HEK293 (cell line): ENCODE measurements around the gene MAGI2.

Source experiments
- CTCF ChIA-PET: fragments of 350-600 bp; formaldehyde crosslinking; extraction: SDS; loops from one replicate; lab custom pipeline; 2021; ENCODE audit warnings: antibody characterized with exemption; lab: Yijun Ruan, JAX
- POLR2A ChIA-PET: fragments of 300-600 bp; formaldehyde crosslinking; extraction: SDS; loops from one replicate; lab custom pipeline; 2020; ENCODE audit warnings: antibody characterized with exemption, inconsistent platforms; lab: Yijun Ruan, JAX
- H3K27ac ChIP-seq: fragments of 200-500 bp; sonication (Bioruptor generic); 2 replicates; pipeline ENCODE4 v1.5.1; 2014; ENCODE audit warnings: low read depth, low read length, control low read depth, inconsistent platforms; ENCODE audit errors: extremely low read depth
- H3K36me3 ChIP-seq, 2 experiments: fragments of 200-500 bp in 1 of 2; sonication (Bioruptor generic) in 1 of 2; 1 replicate in 1 of 2; 2 replicates in 1 of 2; pipeline ENCODE4 v1.5.1; 2014 to 2017; ENCODE audit warnings: inconsistent platforms in 2 of 2, low read length in 2 of 2; ENCODE audit not compliant: control insufficient read depth in 2 of 2, insufficient read depth in 1 of 2
- H3K4me1 ChIP-seq: fragments of 200-500 bp; sonication (Bioruptor generic); 2 replicates; pipeline ENCODE4 v1.5.1; 2014; ENCODE audit warnings: mild to moderate bottlenecking, low read length, inconsistent platforms; ENCODE audit not compliant: control insufficient read depth, insufficient read depth
- H3K4me3 ChIP-seq: 2 replicates; pipeline ENCODE4 v1.5.1; 2011; ENCODE audit warnings: low read depth, mild to moderate bottlenecking, control low read depth, low read length, moderate library complexity
- H3K9me3 ChIP-seq: fragments of 200-500 bp; sonication (Bioruptor generic); 2 replicates; pipeline ENCODE4 v1.5.1; 2014; ENCODE audit warnings: low read depth, low read length, inconsistent platforms; ENCODE audit not compliant: control insufficient read depth, insufficient read depth
- BCL11A ChIP-seq: fragments of 450-650 bp; formaldehyde crosslinking; IDR thresholded peaks from 2 replicates; pipeline ENCODE4 v1.5.1; 2016; ENCODE audit warnings: low read depth, missing biosample characterization, missing genetic modification characterization
- FEZF1 ChIP-seq: fragments of 450-650 bp; formaldehyde crosslinking; IDR thresholded peaks from 2 replicates; pipeline ENCODE4 v1.5.1; 2016; ENCODE audit warnings: missing biosample characterization, missing genetic modification characterization
- GLIS2 ChIP-seq: fragments of 450-650 bp; formaldehyde crosslinking; IDR thresholded peaks from 2 replicates; pipeline ENCODE4 v1.5.1; 2016; ENCODE audit warnings: missing biosample characterization, missing genetic modification characterization
- HOXC10 ChIP-seq: sonication (generic); formaldehyde crosslinking; IDR thresholded peaks from 2 replicates; pipeline ENCODE4 v1.8.1; 2023; ENCODE audit warnings: mild to moderate bottlenecking, missing genetic modification reagents
- REST ChIP-seq: fragments of 450-650 bp; formaldehyde crosslinking; IDR thresholded peaks from 2 replicates; pipeline ENCODE4 v1.5.1; 2016; ENCODE audit warnings: missing biosample characterization, missing genetic modification characterization
- SP3 ChIP-seq: fragments of 450-650 bp; formaldehyde crosslinking; IDR thresholded peaks from 2 replicates; pipeline ENCODE4 v1.5.1; 2016; ENCODE audit warnings: missing biosample characterization, missing genetic modification characterization
- YY1 ChIP-seq: fragments of 450-650 bp; formaldehyde crosslinking; IDR thresholded peaks from 2 replicates; pipeline ENCODE4 v1.5.1; 2018; ENCODE audit warnings: missing biosample characterization, missing genetic modification characterization
- ZBTB48 ChIP-seq: fragments of 450-650 bp; formaldehyde crosslinking; IDR thresholded peaks from 2 replicates; pipeline ENCODE4 v1.5.1; 2016; ENCODE audit warnings: missing biosample characterization, missing genetic modification characterization
- ZFP3 ChIP-seq: fragments of 450-650 bp; formaldehyde crosslinking; IDR thresholded peaks from 2 replicates; pipeline ENCODE4 v1.5.1; 2016; ENCODE audit warnings: low read depth, missing biosample characterization, missing genetic modification characterization
- ZIC2 ChIP-seq: fragments of 450-650 bp; formaldehyde crosslinking; IDR thresholded peaks from 2 replicates; pipeline ENCODE4 v1.5.1; 2016; ENCODE audit warnings: missing biosample characterization, missing genetic modification characterization
- ZNF18 ChIP-seq: fragments of 450-650 bp; formaldehyde crosslinking; IDR thresholded peaks from 2 replicates; pipeline ENCODE4 v1.5.1; 2016; ENCODE audit warnings: missing biosample characterization, missing genetic modification characterization
- ZNF239 ChIP-seq: fragments of 450-650 bp; formaldehyde crosslinking; IDR thresholded peaks from 2 replicates; pipeline ENCODE4 v1.5.1; 2016; ENCODE audit warnings: missing biosample characterization, missing genetic modification characterization
- ZNF280D ChIP-seq: fragments of 450-650 bp; formaldehyde crosslinking; IDR thresholded peaks from 2 replicates; pipeline ENCODE4 v1.5.1; 2016; ENCODE audit warnings: missing biosample characterization, missing genetic modification characterization
- ZNF473 ChIP-seq: fragments of 450-650 bp; formaldehyde crosslinking; IDR thresholded peaks from 2 replicates; pipeline ENCODE4 v1.5.1; 2017; ENCODE audit warnings: missing biosample characterization, missing genetic modification characterization
- ZNF488 ChIP-seq: fragments of 450-650 bp; formaldehyde crosslinking; IDR thresholded peaks from 2 replicates; pipeline ENCODE4 v1.5.1; 2016; ENCODE audit warnings: missing biosample characterization, missing genetic modification characterization
- ZNF510 ChIP-seq: fragments of 450-650 bp; formaldehyde crosslinking; IDR thresholded peaks from 2 replicates; pipeline ENCODE4 v1.5.1; 2018; ENCODE audit warnings: mild to moderate bottlenecking, missing genetic modification characterization, missing biosample characterization; ENCODE audit not compliant: insufficient replicate concordance
- ZNF513 ChIP-seq: fragments of 450-650 bp; IDR thresholded peaks from 2 replicates; pipeline ENCODE4 v1.5.1; 2018; ENCODE audit warnings: missing biosample characterization, missing genetic modification characterization
- ZNF600 ChIP-seq: fragments of 450-650 bp; formaldehyde crosslinking; IDR thresholded peaks from 2 replicates; pipeline ENCODE4 v1.5.1; 2016; ENCODE audit warnings: missing biosample characterization, missing genetic modification characterization
- ZNF626 ChIP-seq: fragments of 450-650 bp; sonication (Bioruptor Pico); formaldehyde crosslinking; IDR thresholded peaks from 2 replicates; pipeline ENCODE4 v1.5.1; 2018; ENCODE audit warnings: missing biosample characterization, missing genetic modification characterization, inconsistent platforms
- ZNF704 ChIP-seq: fragments of 450-650 bp; formaldehyde crosslinking; IDR thresholded peaks from 2 replicates; pipeline ENCODE4 v1.5.1; 2016; ENCODE audit warnings: missing biosample characterization, missing genetic modification characterization
- ZNF777 ChIP-seq: fragments of 450-650 bp; formaldehyde crosslinking; IDR thresholded peaks from 2 replicates; pipeline ENCODE4 v1.5.1; 2017; ENCODE audit warnings: missing biosample characterization, missing genetic modification characterization, borderline replicate concordance
- ZNF830 ChIP-seq: fragments of 450-650 bp; IDR thresholded peaks from 2 replicates; pipeline ENCODE4 v1.5.0; 2018; ENCODE audit warnings: missing biosample characterization, missing genetic modification characterization, low read depth, mild to moderate bottlenecking, moderate library complexity
- ZNF837 ChIP-seq: fragments of 450-650 bp; formaldehyde crosslinking; IDR thresholded peaks from 2 replicates; pipeline ENCODE4 v1.5.1; 2016; ENCODE audit warnings: missing biosample characterization, missing genetic modification characterization
- ZNF843 ChIP-seq: fragments of 450-650 bp; formaldehyde crosslinking; IDR thresholded peaks from 2 replicates; pipeline ENCODE4 v1.5.1; 2016; ENCODE audit warnings: missing biosample characterization, missing genetic modification characterization
- ZSCAN30 ChIP-seq: fragments of 450-650 bp; IDR thresholded peaks from 2 replicates; pipeline ENCODE4 v1.5.1; 2018; ENCODE audit warnings: missing biosample characterization, mild to moderate bottlenecking, missing genetic modification characterization, moderate library complexity

MAGI2 gene

GRCh38 chr7:79494046-79494445, 40.6 kb upstream of the MAGI2 start:
- TF ChIP-seq SP3 (tag by site-specific recombination) (no peak), ZFP3 (tag by site-specific recombination) (no peak), ZNF280D (tag by site-specific recombination) (no peak), ZNF473 (tag by site-specific recombination) (no peak), ZNF837 (no peak), ZNF488 (no peak), HOXC10 (CRISPR knock-in tag) (no peak), ZNF510 (tag by site-specific recombination) (no peak)
- TF ChIP-seq, all 188 proteins: peak for 0
- no peaks in the 10 kb centered on the region for H3K36me3 ChIP-seq
- no peak overlapping the region for H3K4me3 ChIP-seq
- H3K9me3 ChIP-seq: no peaks in the 10 kb centered on the region
- CTCF ChIA-PET: no interaction called here
- no peaks in the 10 kb centered on the region for H3K4me1 ChIP-seq
- H3K27ac ChIP-seq: no peak overlapping the region
- POLR2A ChIA-PET: no interaction called here

GRCh38 chr7:79489371-79489770, 35.9 kb upstream of the MAGI2 start:
- CTCF ChIA-PET: interaction anchor here (0.6 kb wide), 1 partner anchor 170 kb away, joined by 3 read pairs; no protein-coding TSS in a partner anchor
- H3K4me1 ChIP-seq: no peaks in the 10 kb centered on the region; the same call in 1 of the 2 replicates
- POLR2A ChIA-PET: no interaction called here

More at GRCh38 chr7:79489371-79489770, 35.9 kb upstream of the MAGI2 start:
- Histone ChIP-seq H3K4me3 (no peak overlapping the region), H3K9me3 (no peaks in the 10 kb centered on the region), H3K36me3 (no peaks in the 10 kb centered on the region), H3K27ac (no peak overlapping the region)
- TF ChIP-seq ZNF18 (tag by site-specific recombination): no peak
- no peak for TF ChIP-seq ZNF843 (tag by site-specific recombination)
- no peak for TF ChIP-seq ZSCAN30
- no peak for TF ChIP-seq ZBTB48 (tag by site-specific recombination)
- TF ChIP-seq BCL11A (tag by site-specific recombination): no peak
- TF ChIP-seq ZNF600 (tag by site-specific recombination): no peak
- TF ChIP-seq REST (tag by site-specific recombination): no peak
- TF ChIP-seq YY1 (tag by site-specific recombination): no peak
- TF ChIP-seq ZNF777 (tag by site-specific recombination): no peak
- TF ChIP-seq GLIS2 (tag by site-specific recombination): no peak
- TF ChIP-seq ZIC2 (tag by site-specific recombination): no peak
- TF ChIP-seq ZNF239 (tag by site-specific recombination): no peak
- TF ChIP-seq FEZF1 (tag by site-specific recombination): no peak
- no peak for TF ChIP-seq ZNF830 (tag by site-specific recombination)
- no peak for TF ChIP-seq ZNF704 (tag by site-specific recombination)
- no peak for TF ChIP-seq ZNF626 (tag by site-specific recombination)
- TF ChIP-seq ZNF513 (tag by site-specific recombination): no peak
